Activated CD4-positive, CD25-positive, alpha-beta regulatory T cell (primary cell): ENCODE results near the gene GNG4.

Experiments used
- DNase-seq, 4 experiments: peaks; one replicate each; lab custom pipeline; 2025; lab: John Stamatoyannopoulos, UW

GNG4 gene

DNA sequence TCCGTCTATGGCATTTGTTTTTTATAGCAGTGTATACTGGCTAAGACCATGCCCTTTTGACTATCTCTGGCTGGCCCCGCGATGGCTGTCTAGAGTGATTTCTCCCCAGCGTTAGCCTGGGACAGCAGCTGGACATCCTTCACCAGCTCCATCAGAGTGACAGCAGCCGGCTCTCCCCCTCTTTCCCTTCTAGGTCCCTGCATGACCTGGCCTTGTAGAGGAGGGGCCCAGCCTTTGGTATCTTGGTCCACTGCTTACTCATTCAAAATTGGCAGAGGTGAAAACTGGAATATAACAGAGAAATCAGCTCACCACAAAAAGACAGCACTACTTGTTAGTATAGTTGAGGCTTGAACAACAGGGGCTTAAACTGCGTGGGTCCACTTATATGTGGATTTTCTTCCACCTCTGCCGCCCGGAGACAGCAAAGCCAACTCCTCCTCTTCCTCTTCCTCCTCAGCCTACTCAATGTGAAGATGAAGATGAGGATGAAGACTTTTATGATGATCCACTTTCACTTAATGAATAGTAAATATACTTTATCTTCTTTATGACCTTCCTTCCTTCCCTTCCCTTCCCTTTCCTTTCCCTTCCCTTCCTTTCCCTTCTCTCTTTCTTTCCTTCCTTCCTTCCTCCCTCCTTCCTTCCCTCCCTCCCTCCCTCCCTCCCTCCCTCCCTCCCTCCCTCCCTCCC is 116.0 kb downstream of the GNG4 start:
- no peak for DNase-seq

DNA sequence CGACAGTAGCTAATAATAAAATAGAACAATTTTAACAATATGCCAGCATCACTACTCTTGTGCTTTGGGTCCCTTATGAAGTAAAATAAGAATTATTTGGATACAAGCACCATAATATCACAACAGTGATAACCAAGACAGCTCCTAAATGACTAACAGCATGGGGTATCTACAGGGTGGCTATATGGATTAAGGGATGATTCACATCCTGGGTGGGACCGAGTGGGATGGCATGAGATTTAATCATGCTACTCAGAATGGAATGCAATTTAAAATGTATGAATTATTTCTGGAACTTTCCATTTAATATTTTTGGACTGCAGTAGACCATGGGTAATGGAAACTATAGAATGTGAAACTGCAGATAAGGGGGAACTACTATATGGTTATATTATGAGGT is 117.2 kb downstream of the GNG4 start:
- no peak for DNase-seq

DNA sequence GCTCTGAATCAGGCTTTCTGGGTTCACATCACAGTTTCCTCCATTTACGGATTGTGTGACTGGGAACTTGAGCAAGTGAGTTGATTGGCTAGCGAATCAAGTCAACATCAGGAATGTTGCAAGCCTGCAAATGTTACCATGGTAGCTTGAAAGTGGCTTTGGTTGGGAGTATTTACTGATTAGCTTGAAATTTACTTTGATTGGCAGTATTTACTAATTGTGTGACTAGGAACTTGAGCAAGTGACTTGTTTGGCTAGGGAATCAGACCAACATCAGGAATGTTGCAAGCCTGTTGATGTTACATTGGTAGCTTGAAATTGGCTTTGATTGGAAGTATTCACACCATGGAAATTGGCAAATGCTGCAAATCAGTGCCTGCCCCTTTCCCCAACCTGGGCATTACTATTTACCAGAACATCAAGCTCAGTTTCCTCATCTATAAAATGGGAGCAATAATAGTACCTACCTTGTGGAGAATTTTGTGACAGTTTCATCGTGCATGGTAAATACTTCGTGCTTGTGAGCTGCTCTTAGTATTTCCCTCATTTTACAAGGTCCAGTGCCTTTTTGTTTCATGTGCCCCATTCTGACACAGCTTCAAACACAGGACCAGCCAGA is 122.3 kb downstream of the GNG4 start:
- DNase-seq: no peak

DNA sequence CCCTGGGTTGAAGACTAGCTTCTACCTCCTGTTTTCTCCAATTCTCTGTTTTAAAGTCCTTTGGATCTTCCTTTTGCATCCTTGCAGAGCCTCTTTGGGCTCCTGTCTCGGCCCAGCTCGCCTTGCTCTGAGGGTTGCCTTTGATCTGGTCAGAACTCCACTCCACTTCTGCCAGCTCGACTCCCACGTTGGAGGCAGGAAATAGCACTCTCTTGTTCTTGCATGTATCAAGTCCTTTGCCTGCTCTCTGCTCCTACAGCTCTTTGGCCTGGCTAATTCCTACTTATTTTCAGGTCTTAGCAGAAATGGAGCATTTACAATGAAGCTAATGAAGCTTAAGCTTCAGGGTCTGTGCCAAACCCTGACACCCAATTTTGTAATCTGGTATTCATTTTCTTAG is 124.3 kb downstream of the GNG4 start:
- no peak for DNase-seq

DNA sequence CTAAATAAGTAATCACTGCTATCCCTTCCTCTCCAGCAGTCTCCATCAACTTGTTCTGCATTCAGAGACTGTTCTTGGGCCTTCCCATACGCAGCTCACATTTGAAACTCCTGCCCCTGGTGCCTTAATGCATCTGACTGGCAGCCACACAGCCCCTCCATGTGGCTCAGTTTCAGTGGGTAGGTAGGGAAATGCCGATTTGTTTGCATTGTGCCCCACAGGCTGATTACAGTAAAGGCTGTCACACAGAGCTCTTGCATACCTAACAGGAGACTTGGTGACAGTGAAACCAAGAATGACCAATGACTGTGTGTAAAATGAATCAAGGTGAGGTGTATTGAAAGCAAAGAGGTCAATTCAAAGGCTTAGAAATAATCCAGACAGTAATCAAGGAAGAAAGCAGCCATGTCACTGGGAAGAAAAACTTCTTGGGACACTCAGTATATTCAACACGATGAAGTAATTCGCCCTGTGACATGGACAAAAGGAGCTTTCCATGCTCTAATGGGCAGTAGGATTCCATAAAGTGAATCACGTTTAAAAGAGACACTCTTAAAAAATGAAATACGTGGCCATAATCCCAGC is 132.6 kb downstream of the GNG4 start:
- DNase-seq: no peak

DNA sequence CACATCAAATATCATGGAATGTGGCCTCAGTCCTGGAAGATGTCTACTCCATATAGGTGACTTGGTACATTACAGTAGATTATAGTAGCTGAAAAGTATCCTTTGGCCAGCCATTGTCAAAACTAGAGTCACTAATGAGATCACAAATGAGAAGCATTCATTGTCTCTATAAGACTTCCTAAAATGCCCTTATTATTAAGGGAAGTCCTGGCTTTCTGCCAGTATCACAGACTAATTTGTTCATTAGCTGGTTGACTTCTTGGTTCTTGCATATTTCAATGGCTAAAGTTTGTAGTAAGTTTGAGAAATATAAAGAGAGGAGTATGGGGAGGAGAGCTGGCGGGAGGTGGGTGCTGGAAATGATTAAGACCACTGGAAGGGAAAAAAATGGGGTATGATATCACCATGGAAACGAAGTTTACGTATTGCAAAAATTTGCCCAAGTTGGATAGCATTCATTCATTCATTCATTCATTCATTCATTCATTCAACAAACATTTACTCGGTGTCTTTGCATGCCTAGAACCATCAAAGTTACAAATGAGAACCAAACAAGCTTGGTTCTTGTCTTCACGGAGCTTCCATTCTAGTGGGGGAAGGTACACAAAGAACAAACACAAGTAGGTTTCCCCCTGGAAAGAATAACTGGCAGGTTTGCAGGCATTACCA is 133.6 kb downstream of the GNG4 start:
- DNase-seq: no peak

DNA sequence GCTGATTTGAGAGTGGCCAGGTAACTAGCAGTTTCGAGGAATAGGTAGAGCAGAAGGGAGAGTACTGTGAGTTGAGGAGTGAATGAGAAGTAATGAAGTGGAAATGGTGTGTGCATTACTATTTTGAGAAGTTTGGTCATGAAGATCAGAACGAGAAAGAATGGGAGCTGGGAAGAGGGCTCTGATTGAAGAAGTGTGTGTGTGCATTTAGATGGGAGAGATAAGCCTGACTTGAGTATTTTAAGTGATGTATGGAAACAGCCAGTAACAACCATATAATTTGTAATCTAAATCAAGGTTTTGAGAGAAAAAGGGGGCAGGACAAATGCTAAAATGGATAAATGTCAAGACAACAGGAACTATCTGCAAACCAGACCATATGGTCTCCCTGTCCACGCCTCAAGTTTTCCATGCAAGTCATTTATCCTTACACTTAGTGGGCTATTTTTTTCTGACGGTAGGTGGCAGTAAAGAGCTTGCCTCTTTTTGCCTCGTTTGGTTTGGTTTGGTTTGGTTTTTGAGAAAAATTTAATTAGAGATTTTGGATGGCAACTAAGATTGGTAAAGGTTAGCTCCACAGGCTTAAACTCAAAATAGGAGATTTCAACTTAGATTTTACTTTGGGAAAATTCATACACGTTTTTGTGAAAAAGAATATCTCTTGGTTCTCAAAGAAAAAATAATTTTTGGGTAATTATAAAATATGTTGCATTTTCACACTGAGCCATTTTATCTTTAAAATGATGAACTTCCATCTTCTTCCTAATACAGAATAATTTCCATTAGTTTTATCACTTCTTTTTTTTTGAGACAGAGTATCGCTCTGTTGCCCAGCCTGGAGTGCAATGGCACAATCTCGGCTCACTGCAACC is 135.9 kb downstream of the GNG4 start:
- DNase-seq: no peak

DNA sequence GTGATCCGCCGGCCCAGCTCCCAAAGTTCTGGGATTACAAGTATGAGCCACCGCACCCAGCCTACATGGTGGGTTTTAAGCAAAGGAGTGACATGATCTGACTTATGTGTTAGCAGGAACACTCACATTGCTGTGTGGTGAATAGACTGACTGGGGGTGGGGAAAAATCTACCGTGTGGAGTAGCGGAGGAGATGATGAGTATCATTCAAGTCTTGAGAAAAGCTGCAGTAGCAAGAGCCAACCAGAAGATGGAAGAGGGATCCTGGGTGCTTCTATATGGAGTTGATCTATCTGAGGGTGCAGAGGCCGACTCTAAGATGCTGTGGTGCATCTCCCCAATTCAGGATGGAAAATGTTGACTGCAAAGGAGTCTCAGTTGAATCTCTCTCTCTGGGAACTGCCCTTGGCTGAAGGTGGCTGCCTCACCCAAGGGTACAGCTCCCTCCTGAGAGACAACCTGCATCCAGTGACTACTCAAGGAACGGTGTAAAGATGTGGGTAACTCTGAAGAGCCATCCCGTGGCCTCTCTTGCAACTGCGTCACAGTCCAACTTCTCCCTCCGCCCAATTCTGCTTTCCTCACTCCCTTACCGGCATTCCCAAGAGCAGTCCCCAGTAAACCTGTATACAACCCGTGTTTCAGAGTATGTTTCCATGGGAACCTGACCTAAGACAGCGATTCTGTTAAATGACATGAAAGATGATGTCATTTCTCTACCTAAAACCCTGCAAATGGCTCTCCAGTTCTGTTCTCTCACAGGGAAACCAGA is 137.9 kb downstream of the GNG4 start:
- DNase-seq: no peak

DNA sequence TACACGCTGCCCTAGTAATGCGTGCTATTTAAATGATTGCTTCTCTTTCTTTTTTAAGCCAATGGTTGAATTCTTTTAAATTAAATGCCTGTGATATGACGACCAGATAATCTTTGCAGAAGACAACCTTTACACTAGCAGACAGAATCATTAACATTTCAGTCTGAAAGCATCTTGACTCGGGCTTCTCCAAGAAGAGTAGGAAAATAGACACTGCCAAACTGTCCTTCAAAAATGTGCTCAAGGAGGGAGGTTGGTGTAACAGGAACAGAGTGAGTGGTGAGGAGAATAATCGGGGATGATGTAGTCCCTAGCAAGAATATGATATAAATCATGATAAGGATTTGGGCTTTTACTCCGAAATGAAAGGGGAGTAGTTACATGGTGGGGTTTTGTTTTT is 138.8 kb downstream of the GNG4 start:
- no peak for DNase-seq

DNA sequence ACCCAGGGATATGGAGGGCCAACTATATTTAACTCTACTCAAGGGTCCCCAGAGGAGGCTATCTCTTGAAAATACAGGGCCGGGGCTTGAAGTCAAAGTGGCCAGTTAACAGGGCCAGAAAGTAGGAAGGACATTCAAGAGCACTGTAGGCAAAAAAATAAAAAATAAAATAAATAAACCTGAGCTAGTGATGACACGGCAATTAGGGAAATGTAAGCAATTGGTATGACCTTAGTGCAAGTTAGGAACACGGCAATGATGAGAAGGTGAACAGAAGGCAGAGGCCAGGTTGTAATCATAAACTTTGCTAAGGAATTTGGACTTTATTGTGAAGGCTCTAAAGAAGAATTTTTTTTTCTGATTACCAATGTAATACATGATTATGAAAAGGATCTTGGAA is 142.0 kb downstream of the GNG4 start:
- DNase-seq: no peak

DNA sequence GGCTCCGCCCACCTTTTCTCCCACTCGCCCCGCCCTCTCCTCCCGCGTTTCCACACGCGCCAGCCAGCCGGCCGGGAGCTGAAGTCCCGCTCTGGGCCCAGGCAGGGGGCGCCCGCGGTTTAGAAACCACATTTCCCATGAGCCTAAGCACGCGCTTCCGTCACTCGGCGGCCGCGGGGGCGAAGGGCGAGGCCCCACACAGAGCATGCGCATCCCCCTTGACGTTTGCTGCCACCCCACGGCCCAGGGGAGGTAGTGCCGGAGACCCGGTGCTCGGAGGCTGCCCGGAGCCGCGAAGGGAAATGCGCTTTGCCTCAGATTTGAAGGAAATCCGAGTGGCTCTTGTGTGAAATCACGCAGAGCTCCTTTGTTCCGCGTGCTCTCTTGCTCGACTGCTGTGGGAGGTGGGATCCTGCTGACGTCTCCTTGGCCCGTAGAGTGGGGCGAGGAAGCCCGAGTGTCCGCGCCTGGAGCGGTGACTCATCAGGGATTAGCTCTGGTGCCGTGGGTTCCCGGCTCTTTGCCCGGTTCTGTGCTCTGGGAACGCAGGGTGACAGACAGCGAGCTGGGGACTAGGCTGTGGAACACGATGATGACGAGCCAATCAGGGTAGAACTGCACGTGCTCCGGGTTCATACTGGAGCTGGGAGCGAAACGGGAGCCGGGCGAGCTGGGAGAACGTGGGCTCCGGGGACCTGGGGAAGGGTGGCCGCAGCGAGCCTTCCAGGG is 144.9 kb downstream of the GNG4 start:
- DNase-seq: peak; percentile 97 to 98 (median 98)

DNA sequence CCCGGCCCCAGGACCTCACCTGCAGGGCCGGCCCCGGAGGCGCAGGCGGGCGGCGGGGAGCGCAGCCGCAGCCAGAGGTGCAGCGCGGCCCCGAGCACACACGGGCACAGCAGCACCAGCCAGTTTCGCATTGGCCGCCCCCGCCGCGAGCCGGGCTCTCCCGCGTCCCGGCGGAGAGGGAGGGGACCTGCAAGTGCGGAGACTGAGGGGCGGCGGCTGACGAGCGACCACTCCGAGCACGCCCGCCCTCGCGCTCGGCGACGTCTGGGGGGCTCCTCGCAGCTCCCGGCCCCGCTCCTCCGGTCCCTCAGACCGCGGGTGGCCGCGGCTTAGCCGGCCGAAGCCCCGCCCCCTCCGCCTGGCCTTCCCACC is 145.5 kb downstream of the GNG4 start, which contains the start of gene B3GALNT2:
Gene B3GALNT2, minus strand, starts transcription at position 331 of the 372 bp plus-strand sequence. Its CDS starts 200 bp downstream, at position 131.
- peak in 3 of 4 experiments; percentile 63 to 74 (median 70) for DNase-seq

DNA sequence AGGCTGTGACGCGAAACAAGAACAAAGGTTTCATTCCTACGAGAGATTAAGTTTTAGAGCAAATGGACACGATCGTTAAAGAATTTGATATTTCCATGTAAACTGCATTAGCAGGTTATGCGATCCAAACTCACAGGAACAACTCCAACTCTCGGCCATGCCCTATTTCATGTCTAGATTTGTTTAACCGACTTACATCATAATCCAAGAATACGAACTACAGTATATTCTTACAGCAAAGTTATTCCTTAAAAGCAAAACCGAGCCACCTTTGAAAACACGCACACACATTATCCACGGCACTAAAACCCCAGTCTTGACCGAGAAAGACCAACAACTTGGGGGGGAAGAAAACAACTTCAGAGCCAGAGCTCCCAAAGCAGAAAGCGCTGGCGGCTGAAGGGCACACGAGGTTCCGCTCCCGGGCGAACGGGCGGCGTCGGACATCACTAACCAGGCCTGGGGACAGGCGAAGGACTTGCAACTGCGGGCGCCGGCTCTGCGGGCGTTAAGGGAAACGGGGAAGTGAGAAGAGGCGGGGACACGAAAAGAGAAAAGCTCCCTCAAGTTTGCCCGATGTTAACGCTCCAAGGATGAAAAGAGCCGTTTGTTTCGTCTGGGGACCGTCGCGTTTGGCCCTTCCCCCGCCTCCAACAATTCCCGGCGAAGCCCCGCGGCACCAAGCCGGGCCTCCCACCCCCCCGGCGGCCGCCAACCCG is 146.0 kb downstream of the GNG4 start:
- DNase-seq: no peak

DNA sequence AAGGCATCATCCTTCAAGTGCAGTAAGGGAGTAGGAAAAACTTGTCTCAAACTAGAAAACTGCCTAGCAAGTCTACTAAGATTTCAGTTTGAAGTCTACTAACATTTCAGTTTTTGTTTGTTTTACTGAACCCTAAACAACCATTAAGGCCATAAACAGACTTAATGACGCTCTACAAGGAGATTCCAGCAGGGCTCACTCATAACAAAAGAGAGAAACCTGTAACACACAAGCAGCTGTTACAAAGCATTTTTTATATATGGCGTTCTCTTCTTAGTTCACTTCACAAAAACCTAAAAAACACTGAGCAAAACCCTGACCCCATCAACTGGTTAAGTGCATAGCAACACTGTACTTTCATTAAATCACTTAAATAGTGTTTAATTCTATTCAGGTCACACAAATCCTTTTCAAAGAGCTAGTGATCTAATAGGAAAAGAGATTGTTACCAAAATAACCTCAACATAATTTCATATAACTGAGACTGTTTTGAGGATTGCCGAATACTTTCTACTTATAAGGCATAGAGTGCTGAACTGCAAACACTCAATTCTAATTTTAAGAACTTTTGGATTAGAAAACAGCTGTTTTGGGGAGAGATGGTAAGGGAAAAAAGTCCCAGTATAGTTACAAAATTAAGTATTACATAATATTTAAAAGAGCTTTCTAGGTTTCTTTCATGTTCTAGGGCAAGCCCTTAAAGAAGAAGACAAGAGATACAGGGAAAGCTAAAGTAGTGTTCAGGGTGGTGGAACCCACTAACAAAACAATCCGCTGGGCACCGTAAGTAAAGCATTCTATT is 146.8 kb downstream of the GNG4 start:
- DNase-seq: no peak

DNA sequence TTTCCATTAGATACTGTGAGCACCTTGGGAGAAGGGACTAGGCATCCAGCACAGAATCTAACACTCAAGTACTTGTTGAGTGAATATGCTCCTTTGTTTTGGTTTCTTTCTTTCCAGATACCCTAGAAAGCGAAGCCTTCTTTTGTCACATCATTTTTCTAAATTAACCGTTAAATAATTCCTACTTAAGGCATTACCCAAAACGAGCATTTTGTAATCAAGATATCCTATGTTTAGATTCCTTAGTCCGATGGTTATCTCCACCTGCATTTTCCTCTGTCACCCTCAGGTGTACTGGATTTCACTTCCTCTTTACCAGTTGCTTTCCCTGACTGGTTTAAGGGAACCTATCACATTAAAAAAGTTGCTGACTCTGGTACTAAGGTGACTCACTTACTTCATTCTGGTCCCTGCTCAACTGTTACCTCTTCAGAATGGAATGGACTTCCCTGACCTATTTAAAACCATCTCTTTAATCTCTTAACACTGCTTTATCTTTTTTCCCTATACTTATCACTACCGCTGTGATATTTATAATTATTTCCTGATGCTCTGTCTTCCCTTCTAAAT is 148.5 kb downstream of the GNG4 start:
- no peak for DNase-seq
